GM12892 (cell line): ENCODE results near the gene SMC4.
"Not testable (repeated sequence)": the region's sequence is repeated elsewhere in the genome, so short reads cannot be mapped to it uniquely, and the experiment has no call there.

Experiments used
- DNase-seq: peaks from one replicate; pipeline ENCODE4 v3.0.0; 2011; ENCODE audit not compliant: insufficient read length
- FAIRE-seq: peaks from 2 replicates; lab custom pipeline; 2011; peaks lifted over from hg19 to GRCh38; lab: Jason Lieb, UNC
- POLR2A ChIP-seq: IDR thresholded peaks from 2 replicates; pipeline ENCODE4 v1.6.1; 2011; ENCODE audit warnings: low read depth, low read length, control low read depth
- POLR2AphosphoS5 ChIP-seq: IDR thresholded peaks from 2 replicates; pipeline ENCODE4 v1.6.1; 2011; ENCODE audit warnings: low read depth, low read length, control low read depth
- TAF1 ChIP-seq: IDR thresholded peaks from 2 replicates; pipeline ENCODE4 v1.6.1; 2011; ENCODE audit warnings: low read depth, mild to moderate bottlenecking, control low read depth, low read length, borderline replicate concordance

SMC4 gene

DNA sequence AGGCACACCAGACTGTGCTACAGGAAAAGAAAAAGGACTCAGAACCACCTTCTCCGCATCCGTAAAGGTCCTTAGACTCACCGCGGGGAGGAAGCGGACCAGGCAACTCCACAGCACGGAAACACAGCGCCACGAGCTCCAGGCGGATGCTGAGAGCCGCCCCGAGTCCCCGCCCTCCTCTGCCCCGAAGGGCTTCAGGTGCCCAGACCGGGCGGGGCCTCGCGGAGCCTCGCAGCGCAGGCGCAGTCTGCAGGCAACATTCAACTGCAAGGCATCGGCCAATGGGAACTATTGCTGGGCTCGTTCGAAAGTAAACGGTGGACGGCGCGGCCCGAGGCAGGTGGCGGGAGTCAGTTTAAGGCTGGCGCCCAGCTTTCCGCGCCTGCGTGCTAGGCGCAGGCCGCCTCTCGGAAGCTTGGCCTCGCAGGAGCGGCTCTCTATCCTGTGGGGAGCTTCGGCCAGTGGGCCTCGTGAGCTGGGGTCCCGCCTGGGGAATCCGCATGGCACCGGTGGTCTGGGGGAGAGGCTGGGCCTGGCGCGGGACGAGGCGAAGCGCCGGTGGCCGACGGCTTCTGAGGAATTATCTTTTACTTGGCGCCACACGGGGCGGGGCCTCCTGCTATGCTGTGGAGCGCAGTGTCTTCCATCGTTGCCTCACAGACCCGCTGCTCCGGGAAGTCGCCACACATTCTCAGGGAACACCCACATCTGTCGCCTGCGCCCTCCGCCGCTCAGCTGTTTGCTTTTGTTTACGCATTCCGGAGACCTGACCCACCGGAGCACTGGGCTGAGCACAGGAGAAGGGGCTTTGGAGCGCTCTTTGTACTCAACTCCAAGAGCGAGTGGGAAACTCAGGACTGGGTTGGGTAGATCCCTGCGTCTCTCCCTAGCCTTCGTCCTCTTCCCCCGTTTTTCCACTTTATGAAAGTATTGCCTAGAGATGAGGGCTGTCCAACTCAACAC lies 50.5 kb downstream of the SMC4 start, which contains the start of gene TRIM59:
Gene TRIM59 (minus strand): TSS at position 151 of the 963 bp plus-strand sequence. CDS start 10,603 bp downstream, outside the sequence.
- TF ChIP-seq TAF1 (peak; percentile 28; the same call in 1 of the 2 replicates), POLR2A (peak; percentile 92), POLR2AphosphoS5 (peak; percentile 91)
- FAIRE-seq (peak; percentile 97), DNase-seq (peak; percentile 98)

GRCh38 chr3:160450846-160451245 lies 51.4 kb downstream of the SMC4 start:
- no peak for TF ChIP-seq TAF1
- TF ChIP-seq POLR2A = no peak
- TF ChIP-seq POLR2AphosphoS5 = no peak
- DNase-seq = no peak
- no peak for FAIRE-seq

DNA sequence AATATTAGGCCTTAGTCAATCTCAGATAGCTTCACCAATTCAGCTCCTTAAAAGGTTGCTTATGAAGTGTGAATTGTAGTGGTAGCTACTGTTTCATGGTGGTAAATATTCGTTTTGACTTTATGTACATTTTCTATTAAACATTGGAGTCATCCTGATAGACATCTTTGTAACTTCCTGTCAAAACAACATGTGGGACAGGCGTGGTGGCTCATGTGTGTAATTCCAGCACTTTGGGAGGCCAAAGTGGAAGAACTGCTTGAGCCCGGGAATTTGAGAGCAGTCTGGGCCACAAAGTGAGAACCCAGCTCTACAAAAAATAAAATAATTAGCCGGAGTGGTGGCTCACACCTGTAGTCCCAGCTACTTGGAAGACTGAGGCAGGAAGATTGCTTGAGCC lies 52.2 kb downstream of the SMC4 start:
- TF ChIP-seq TAF1 (no peak), POLR2A (no peak), POLR2AphosphoS5 (no peak)
- DNase-seq (no peak), FAIRE-seq (no peak)

GRCh38 chr3:160452251-160452650 lies 52.8 kb downstream of the SMC4 start:
- not testable (repeated sequence) for FAIRE-seq

DNA sequence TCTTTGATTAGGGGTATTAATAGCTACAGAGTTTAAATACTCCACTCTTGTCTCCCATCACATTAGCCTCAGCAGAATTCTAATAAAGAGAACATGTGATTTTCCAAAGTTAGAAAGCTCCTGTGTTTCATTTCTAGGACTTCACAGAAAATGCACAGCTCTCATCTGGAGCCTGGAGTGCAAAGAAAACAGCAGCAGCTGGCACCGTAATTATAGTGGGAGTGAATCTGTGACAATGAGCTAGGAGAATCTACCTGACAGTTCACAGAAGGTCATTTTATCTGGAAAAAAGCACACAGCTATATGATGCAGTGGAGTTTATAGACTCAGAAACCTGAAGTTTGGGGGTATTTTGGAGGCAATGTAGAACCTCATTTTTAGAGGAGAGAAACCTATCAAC lies 55.5 kb downstream of the SMC4 start:
- no peak for TF ChIP-seq POLR2AphosphoS5
- DNase-seq = no peak
- no peak for FAIRE-seq

More at GRCh38 chr3:160452251-160452650, 52.8 kb downstream of the SMC4 start:
- DNase-seq = not testable (repeated sequence)

DNA sequence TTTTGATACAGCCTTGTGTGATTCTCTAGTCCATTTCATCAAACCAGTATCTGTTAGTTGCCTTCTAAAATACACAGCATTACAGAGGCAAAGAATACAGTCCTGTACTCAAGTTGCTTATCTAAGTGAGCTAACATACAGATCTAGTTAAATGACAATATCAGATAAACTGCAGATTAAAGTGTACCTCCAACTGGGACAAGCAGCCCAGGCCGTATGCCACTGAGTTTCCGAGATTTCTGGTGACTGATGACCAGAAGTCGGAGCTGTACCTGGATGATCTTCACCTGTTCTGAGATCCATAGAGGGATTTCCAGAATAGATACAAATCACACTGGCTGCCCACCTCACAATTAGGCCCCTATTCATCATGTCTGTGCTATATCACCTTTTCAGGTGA lies 56.4 kb downstream of the SMC4 start:
- FAIRE-seq = no peak

DNA sequence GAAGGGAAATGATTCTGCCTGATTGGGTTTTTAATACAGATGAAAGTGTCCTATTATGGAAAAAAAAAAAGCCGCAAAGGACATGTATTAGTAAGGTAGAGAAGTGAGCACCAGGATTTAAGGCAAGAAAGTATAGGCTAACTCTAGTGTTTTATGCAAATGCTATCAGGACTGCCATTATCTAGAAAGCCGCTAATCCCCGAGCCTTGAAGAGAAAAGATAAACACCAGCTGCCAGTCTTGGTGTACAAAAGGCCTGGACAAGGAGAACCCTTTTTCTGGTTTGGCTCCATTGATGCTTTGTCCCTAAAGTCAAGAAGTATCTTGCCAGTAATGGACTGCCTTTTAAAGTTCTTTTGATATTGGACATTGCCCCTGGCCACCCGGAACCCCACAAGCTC lies 58.7 kb downstream of the SMC4 start:
- TF ChIP-seq TAF1 (no peak), POLR2AphosphoS5 (no peak), POLR2A (no peak)
- FAIRE-seq (no peak), DNase-seq (no peak)

More for the DNA sequence above, 56.4 kb downstream of the SMC4 start:
- no peak for DNase-seq
- TF ChIP-seq POLR2AphosphoS5 (no peak), TAF1 (no peak), POLR2A (no peak)

DNA sequence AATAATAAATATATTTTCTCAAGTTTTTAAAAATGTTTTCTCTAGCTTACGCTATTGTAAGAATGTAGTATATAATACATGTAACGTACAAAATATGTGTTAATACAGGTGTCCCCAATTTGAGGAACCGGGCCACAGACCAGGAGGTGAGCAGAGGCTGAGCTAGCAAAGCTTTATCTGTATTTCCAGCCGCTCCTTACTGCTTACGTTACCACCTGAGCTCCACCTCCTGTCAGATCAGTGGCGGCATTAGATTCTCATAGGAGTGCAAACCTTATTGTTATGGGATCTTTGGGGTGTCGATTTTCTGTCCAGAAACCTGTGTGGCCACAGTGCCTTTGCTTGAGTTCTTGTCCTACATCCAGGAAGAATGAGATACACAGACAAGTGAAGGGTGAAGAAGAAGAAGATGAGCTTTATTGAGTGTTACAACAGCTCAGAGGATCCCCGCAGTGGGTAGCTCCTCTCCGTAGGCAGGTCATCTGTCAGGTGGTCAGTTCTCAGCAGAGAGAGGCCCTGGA lies 60.1 kb downstream of the SMC4 start:
- FAIRE-seq (no peak), DNase-seq (no peak)
- TF ChIP-seq POLR2AphosphoS5 = no peak
- TF ChIP-seq TAF1 = no peak
- TF ChIP-seq POLR2A = no peak

GRCh38 chr3:160460033-160460432 lies 60.6 kb downstream of the SMC4 start:
- no peak for FAIRE-seq
- TF ChIP-seq POLR2A (no peak), TAF1 (no peak), POLR2AphosphoS5 (no peak)
- no peak for DNase-seq

GRCh38 chr3:160464321-160464720 lies 64.9 kb downstream of the SMC4 start:
- FAIRE-seq = peak; percentile 24
- TF ChIP-seq POLR2AphosphoS5 (no peak), POLR2A (no peak)
- DNase-seq = no peak

GRCh38 chr3:160464971-160465370 lies 65.5 kb downstream of the SMC4 start:
- no peak for DNase-seq
- TF ChIP-seq TAF1 = no peak
- TF ChIP-seq POLR2A = no peak
- TF ChIP-seq POLR2AphosphoS5 = no peak
- no peak for FAIRE-seq

DNA sequence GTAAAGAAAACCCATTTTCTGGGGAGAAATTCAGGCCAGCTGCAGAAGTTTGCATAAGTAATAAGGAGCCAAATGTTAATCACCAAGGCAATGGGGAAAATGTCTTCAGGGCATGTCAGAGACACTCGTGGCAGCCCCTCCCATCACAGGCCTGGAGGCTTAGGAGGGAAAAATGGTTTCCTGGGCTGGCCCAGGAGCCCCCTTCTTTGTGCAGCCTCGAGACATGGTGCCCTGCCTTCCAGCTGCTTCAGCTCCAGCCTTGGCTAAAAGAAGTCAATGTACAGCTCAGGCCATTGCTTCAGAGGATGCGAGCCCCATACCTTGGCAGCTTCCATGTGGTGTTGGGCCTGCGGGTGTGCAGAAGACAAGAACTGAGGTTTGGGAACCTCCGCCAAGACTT lies 70.7 kb downstream of the SMC4 start:
- no peak for DNase-seq
- FAIRE-seq = no peak
- TF ChIP-seq POLR2A = no peak
- no peak for TF ChIP-seq TAF1
- no peak for TF ChIP-seq POLR2AphosphoS5

DNA sequence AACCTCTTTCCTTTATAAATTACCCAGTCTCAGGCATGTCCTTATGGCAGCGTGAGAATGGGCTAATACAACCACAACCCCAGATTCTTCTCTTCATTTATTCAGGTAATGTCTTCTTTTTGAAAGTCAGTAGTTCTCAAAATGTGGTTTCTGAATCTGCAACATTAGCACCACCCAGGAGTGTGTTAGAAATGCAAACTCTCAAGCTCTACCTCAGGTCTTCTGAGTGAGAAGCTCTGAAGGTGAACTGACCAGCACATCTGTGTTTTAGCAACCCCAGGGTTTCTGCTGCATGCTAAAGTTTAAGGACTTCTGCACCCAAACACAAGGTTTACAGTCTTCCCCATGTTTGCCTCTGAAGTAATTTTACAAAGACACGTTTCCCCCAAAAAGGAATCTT lies 72.4 kb downstream of the SMC4 start:
- no peak for FAIRE-seq
- DNase-seq = no peak

More for the DNA sequence above, 72.4 kb downstream of the SMC4 start:
- no peak for TF ChIP-seq POLR2AphosphoS5
- no peak for TF ChIP-seq POLR2A
- no peak for TF ChIP-seq TAF1
